Natural killer cell (primary cell): ENCODE measurements around the gene ZNF200. TPM values are rescaled to one million over a fixed set of nuclear protein-coding genes. Genes with fewer than 3 reads are reported as not detected.
A peak's percentile ranks its signal among the peaks of the same experiment; 100 is the strongest.
"Not testable (repeated sequence)": the region's sequence is repeated elsewhere in the genome, so short reads cannot be mapped to it uniquely, and the experiment has no call there.

Experiments
- ATAC-seq, 3 donors: fragments of 150-1000 bp in 2 of 3; fragments of 200-7000 bp in 1 of 3; cut with Tn5 transposase; 1 replicate in 1 of 3; 2 replicates in 2 of 3; pipeline ENCODE4 v1.10.0; 2021; ENCODE audit warnings: mild to moderate bottlenecking in 2 of 3, moderate library complexity in 2 of 3
- DNase-seq, 2 donors: peaks; one replicate each; pipeline versions ENCODE4 v3.0.0 to v3.0.0-alpha.2; 2013 to 2021; ENCODE audit warnings: mixed read lengths in 1 of 2
- H3K27ac ChIP-seq: one replicate; pipeline ENCODE4 v1.5.1; 2013; ENCODE audit warnings: mild to moderate bottlenecking, low read length
- H3K27me3 ChIP-seq: one replicate; pipeline ENCODE4 v1.6.1; 2013; ENCODE audit warnings: low read length; ENCODE audit not compliant: control insufficient read depth, insufficient read depth
- H3K36me3 ChIP-seq: one replicate; pipeline ENCODE4 v1.6.1; 2013; ENCODE audit warnings: low read length; ENCODE audit not compliant: control insufficient read depth, insufficient read depth
- H3K4me1 ChIP-seq: one replicate; pipeline ENCODE4 v1.6.1; 2013; ENCODE audit warnings: low read length; ENCODE audit not compliant: control insufficient read depth, insufficient read depth
- H3K4me3 ChIP-seq: one replicate; pipeline ENCODE4 v1.5.1; 2013; ENCODE audit warnings: low read length
- H3K9me3 ChIP-seq: one replicate; pipeline ENCODE4 v1.6.1; 2013; ENCODE audit warnings: low read length; ENCODE audit not compliant: control insufficient read depth, insufficient read depth
- H3K27ac Mint-ChIP-seq, 2 donors: one replicate each; pipeline ENCODE4 v1.8.0; 2022; ENCODE audit warnings: mild to moderate bottlenecking in 2 of 2, mixed read lengths in 2 of 2, moderate library complexity in 1 of 2
- H3K27me3 Mint-ChIP-seq, 2 donors: one replicate each; pipeline ENCODE4 v1.8.0; 2022; ENCODE audit warnings: low read depth in 2 of 2, mixed read lengths in 2 of 2
- H3K36me3 Mint-ChIP-seq: one replicate; pipeline ENCODE4 v1.8.0; 2022; ENCODE audit warnings: mixed read lengths
- H3K4me1 Mint-ChIP-seq, 2 donors: one replicate each; pipeline ENCODE4 v1.8.0; 2022; ENCODE audit warnings: mixed read lengths in 2 of 2
- H3K4me3 Mint-ChIP-seq: one replicate; pipeline ENCODE4 v1.8.0; 2022; ENCODE audit warnings: mild to moderate bottlenecking, moderate library complexity, mixed read lengths
- H3K9me3 Mint-ChIP-seq, 2 donors: one replicate each; pipeline ENCODE4 v1.8.0; 2022; ENCODE audit warnings: mixed read lengths in 2 of 2
- WGBS: methylation state at CpG from one replicate; pipeline ENCODE4 v1.1.7; 2013; ENCODE audit warnings: missing lambda C conversion rate; ENCODE audit not compliant: insufficient coverage; 5-methylcytosine and 5-hydroxymethylcytosine counted together
- intact Hi-C: fragments of 100-400 bp; cut with micrococcal nuclease; formaldehyde crosslinking; loops from one replicate; pipeline ENCODE4 v1.14.2; 2022
- total RNA-seq, 4 donors: library from RNA; stranded (reverse); fragments of 120-200 nt in 1 of 4; gene quantifications; one replicate each; pipeline versions ENCODE4 v1.2.3 to v1.2.4, GENCODE V29; 2013 to 2022
- TF ChIP-seq, protein P1 (sequence below): fragments of 200-600 bp; IDR thresholded peaks from one replicate; pipeline ENCODE4 v1.8.0; 2022; ENCODE audit warnings: antibody characterized with exemption

ZNF200 gene
- total RNA-seq, 3 donors from 2014 or later (not counting 1 experiment from before 2014, with no cell fraction given) = 5.3 to 10.9 (median 5.6) TPM

DNA sequence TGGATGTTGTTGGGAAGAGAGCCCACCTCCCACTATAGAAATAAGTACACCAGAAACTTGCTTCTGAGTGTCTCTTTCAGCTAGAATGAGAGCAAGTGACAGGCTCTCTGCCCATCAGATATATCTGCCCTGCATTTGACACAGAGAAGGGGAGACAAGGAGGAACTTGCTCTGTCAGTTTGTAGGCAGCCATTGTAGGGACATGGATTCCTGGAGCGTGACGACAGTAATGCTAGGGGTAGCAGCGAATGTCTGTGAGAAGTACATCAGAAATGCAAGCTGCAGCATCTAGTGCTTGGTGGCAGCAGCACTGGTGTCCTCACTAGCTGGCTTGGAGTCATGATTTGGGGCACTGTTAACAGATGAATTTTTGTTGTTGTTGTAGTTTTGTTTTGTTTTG lies 23.0 kb downstream of the ZNF200 start:
- TF ChIP-seq, protein P1, sequence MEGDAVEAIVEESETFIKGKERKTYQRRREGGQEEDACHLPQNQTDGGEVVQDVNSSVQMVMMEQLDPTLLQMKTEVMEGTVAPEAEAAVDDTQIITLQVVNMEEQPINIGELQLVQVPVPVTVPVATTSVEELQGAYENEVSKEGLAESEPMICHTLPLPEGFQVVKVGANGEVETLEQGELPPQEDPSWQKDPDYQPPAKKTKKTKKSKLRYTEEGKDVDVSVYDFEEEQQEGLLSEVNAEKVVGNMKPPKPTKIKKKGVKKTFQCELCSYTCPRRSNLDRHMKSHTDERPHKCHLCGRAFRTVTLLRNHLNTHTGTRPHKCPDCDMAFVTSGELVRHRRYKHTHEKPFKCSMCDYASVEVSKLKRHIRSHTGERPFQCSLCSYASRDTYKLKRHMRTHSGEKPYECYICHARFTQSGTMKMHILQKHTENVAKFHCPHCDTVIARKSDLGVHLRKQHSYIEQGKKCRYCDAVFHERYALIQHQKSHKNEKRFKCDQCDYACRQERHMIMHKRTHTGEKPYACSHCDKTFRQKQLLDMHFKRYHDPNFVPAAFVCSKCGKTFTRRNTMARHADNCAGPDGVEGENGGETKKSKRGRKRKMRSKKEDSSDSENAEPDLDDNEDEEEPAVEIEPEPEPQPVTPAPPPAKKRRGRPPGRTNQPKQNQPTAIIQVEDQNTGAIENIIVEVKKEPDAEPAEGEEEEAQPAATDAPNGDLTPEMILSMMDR = no peak
- DNase-seq (no peak), ATAC-seq (no peak)
- no peak overlapping the region for H3K4me3 ChIP-seq
- intact Hi-C loops = no loop called here
- no peak overlapping the region for H3K27ac ChIP-seq
- H3K27me3 ChIP-seq = no peaks in the 10 kb centered on the region
- H3K4me1 Mint-ChIP-seq = peaks cover 40 to 45% of the 10 kb centered on the region in 2 donors
- no peaks in the 10 kb centered on the region for H3K36me3 Mint-ChIP-seq
- H3K9me3 Mint-ChIP-seq = peaks cover 0 to 3% of the 10 kb centered on the region in 2 donors
- H3K4me3 Mint-ChIP-seq = peak overlapping the region; percentile 70
- H3K4me1 ChIP-seq = peaks cover 37% of the 10 kb centered on the region
- 90% methylated on average over 3 of the region's 3 CpGs for WGBS
- no peaks in the 10 kb centered on the region for H3K27me3 Mint-ChIP-seq
- peak overlapping the region in 1 of 2 donors; percentile 69 for H3K27ac Mint-ChIP-seq
- H3K9me3 ChIP-seq = peaks cover 5% of the 10 kb centered on the region
- no peaks in the 10 kb centered on the region for H3K36me3 ChIP-seq

DNA sequence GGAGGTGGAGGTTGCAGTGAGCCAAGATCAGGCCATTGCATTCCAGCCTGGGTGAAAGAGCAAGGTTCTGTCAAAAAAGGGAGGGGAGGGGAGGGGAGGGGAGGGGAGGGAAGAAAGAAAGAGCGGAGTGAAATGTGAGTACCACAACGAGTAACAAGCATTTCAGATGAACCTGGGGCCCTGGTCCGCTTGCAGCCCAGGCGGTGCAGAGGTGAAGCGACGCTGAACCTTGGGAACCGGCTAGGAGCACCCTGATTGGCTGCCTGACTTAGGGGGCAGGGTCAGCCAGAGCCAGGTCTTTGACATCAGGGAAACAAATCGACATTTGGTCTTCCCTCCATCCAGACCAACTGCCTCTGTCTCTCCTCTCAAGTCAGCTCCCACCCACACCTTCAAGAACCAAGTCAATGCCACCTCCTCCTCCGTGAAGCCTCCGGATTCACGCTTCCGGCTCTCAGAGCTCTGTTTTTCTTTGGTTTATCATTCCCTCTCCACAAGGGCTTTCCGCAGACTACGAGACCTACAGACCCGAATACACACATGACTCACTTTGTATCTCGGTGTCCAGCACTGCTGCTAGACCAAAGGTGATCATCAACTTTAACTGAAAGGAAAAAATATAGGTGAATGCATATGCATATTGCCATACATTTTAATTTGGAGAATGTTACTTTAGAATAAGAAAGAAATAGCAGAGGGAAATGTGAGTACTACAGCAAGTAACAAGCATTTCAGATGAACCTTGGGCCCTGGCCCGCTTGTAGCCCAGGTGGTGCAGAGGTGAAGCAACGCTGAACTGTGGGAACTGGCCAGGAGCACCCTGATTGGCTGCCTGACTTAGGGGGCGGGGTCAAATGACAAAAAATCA lies 27.6 kb downstream of the ZNF200 start:
- WGBS = 74% methylated on average over 19 of the region's 19 CpGs
- H3K27ac Mint-ChIP-seq = no peak overlapping the region

DNA sequence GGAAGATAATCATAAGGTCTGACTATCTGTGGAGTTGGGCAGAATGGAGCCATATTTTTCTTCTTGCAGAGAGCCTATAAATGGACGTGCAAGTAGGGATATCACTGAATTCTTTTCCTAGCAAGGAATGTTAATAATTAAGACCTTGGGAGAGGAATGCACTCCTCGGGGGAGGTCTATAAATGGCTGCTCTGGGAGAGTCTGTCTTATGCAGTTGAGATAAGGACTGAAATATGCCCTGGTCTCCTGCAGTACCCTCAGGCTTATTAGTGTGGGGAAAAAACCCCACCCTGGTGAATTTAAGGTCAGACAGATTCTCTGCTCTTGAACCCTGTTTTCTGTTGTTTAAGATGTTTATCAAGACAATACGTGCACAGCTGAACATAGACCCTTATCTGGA lies 29.0 kb downstream of the ZNF200 start:
- H3K4me3 ChIP-seq, intact Hi-C loops, H3K36me3 Mint-ChIP-seq, H3K4me1 ChIP-seq, H3K4me3 Mint-ChIP-seq, DNase-seq, H3K4me1 Mint-ChIP-seq, H3K9me3 Mint-ChIP-seq, H3K27ac ChIP-seq, H3K36me3 ChIP-seq, ATAC-seq, H3K27ac Mint-ChIP-seq, H3K27me3 ChIP-seq: not testable (repeated sequence)
- H3K9me3 ChIP-seq = peaks cover 15% of the 10 kb centered on the region
- peaks cover 16 to 17% of the 10 kb centered on the region in 2 donors for H3K27me3 Mint-ChIP-seq
- 64% methylated on average over 3 of the region's 3 CpGs for WGBS

More for the DNA sequence above, 27.6 kb downstream of the ZNF200 start:
- TF ChIP-seq, protein P1 = no peak
- no peak overlapping the region for H3K27ac ChIP-seq
- no peak overlapping the region for H3K4me3 ChIP-seq
- DNase-seq = no peak
- H3K4me1 Mint-ChIP-seq = peaks cover 9% of the 10 kb centered on the region in 2 donors
- ATAC-seq = no peak
- H3K9me3 Mint-ChIP-seq = peaks cover 0 to 6% of the 10 kb centered on the region in 2 donors
- peaks cover 13 to 14% of the 10 kb centered on the region in 2 donors for H3K27me3 Mint-ChIP-seq
- H3K36me3 ChIP-seq = no peaks in the 10 kb centered on the region
- intact Hi-C loops = no loop called here
- no peak overlapping the region for H3K4me3 Mint-ChIP-seq
- H3K4me1 ChIP-seq = peaks cover 12% of the 10 kb centered on the region
- peaks cover 9% of the 10 kb centered on the region for H3K36me3 Mint-ChIP-seq
- H3K9me3 ChIP-seq = peaks cover 15% of the 10 kb centered on the region
- H3K27me3 ChIP-seq = no peaks in the 10 kb centered on the region

DNA sequence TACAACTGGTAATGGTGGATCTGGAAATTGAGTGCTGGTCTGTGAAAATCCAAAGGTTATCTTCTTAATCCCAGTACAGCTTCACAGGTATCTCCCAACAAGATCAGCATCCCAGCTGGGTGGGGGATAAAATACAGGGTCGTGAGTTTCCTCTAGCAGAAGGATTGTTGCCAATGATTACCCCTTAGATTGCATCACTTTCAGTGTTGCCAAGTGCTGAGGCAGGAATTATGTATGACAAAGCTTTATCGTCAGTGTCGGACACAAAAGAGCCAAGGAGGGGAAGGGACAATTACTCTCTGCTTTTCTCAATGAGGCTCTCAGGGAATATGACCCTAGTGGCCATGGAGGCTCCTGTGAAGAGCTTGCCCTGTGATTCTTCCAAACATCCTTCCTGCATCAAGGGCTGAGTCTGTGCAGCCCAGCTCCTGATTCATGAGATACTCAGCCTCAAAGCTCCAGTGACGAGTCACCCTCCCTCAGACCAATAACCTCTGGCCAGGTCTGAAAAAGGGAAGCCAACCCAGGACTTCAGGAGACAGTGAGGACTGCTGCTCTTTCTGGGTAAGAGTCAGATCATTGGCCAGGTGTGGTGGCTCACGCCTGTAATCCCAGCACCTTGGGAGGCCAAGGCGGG lies 31.9 kb downstream of the ZNF200 start:
- Mint-ChIP-seq H3K27me3 (peaks cover 26 to 29% of the 10 kb centered on the region in 2 donors), H3K27ac (no peak overlapping the region), H3K4me1 (no peaks in the 10 kb centered on the region), H3K9me3 (peaks cover 0 to 6% of the 10 kb centered on the region in 2 donors), H3K36me3 (peaks cover 9% of the 10 kb centered on the region), H3K4me3 (no peak overlapping the region)
- ATAC-seq (no peak), DNase-seq (no peak)
- intact Hi-C loops = no loop called here
- H3K27me3 ChIP-seq = no peaks in the 10 kb centered on the region
- H3K9me3 ChIP-seq = peaks cover 15% of the 10 kb centered on the region
- no peak overlapping the region for H3K27ac ChIP-seq
- no peaks in the 10 kb centered on the region for H3K36me3 ChIP-seq
- no peaks in the 10 kb centered on the region for H3K4me1 ChIP-seq
- TF ChIP-seq, protein P1 = no peak
- whole genome bisulfite sequencing = 78% methylated on average over 6 of the region's 6 CpGs
- no peak overlapping the region for H3K4me3 ChIP-seq
